Measurements from ENCODE around the gene KIF25. TPM values are rescaled to one million over a fixed set of nuclear protein-coding genes. Genes with fewer than 3 reads are reported as not detected.

KIF25 gene
- total and polyA plus RNA-seq, 3 experiments from 2014 or later, result not detected

GRCh38 chr6:168004023-168004422 lies 6.6 kb downstream of the KIF25 start:
- DNase-seq, result no peak
- H3K9me3 Mint-ChIP-seq, result peaks cover 0 to 8% (median 2%) of the 10 kb centered on the region in 5 donors
- Histone ChIP-seq H3K9me3 (ENCODE audit: low read length) (no peaks in the 10 kb centered on the region), H3K4me1 (ENCODE audit: insufficient read depth, low read length) (no peaks in the 10 kb centered on the region), H3K27me3 (ENCODE audit: insufficient read depth, low read length, poor library complexity, severe bottlenecking) (no peaks in the 10 kb centered on the region), H3K27ac (ENCODE audit: low read depth, low read length) (no peak overlapping the region), H3K36me3 (ENCODE audit: insufficient read depth, low read length) (no peaks in the 10 kb centered on the region), H3K4me3 (ENCODE audit: low read length) (no peak overlapping the region)
- ChIA-PET CTCF (no interaction called here), POLR2A (no interaction called here)
- H3K27me3 Mint-ChIP-seq, result peaks cover 0 to 1% of the 10 kb centered on the region in 2 donors
- H3K4me1 Mint-ChIP-seq, result no peaks in the 10 kb centered on the region
- H3K36me3 Mint-ChIP-seq, result no peaks in the 10 kb centered on the region
- H3K4me3 Mint-ChIP-seq, result no peak overlapping the region
- no peak overlapping the region for H3K27ac Mint-ChIP-seq

GRCh38 chr6:168004945-168005344 lies 7.5 kb downstream of the KIF25 start:
- no peak overlapping the region for H3K27ac Mint-ChIP-seq
- CTCF ChIA-PET, result no interaction called here
- peaks cover 0 to 9% (median 7%) of the 10 kb centered on the region in 5 donors for H3K9me3 Mint-ChIP-seq
- Histone ChIP-seq H3K4me3 (ENCODE audit: low read length) (no peak overlapping the region), H3K27ac (ENCODE audit: low read depth, low read length) (no peak overlapping the region), H3K36me3 (ENCODE audit: insufficient read depth, low read length) (no peaks in the 10 kb centered on the region), H3K9me3 (ENCODE audit: low read length) (no peaks in the 10 kb centered on the region), H3K27me3 (ENCODE audit: insufficient read depth, low read length, poor library complexity, severe bottlenecking) (no peaks in the 10 kb centered on the region), H3K4me1 (ENCODE audit: insufficient read depth, low read length) (no peaks in the 10 kb centered on the region)
- POLR2A ChIA-PET, result no interaction called here
- H3K4me1 Mint-ChIP-seq, result no peaks in the 10 kb centered on the region
- H3K27me3 Mint-ChIP-seq, result peaks cover 0 to 1% of the 10 kb centered on the region in 2 donors
- H3K36me3 Mint-ChIP-seq, result no peaks in the 10 kb centered on the region
- H3K4me3 Mint-ChIP-seq, result no peak overlapping the region
- no peak for DNase-seq

- H3K4me1 ChIP-seq (ENCODE audit: insufficient read depth, low read length), result no peaks in the 10 kb centered on the region
- DNase-seq, result no peak
- no peaks in the 10 kb centered on the region for H3K9me3 ChIP-seq (ENCODE audit: low read length)
- no peaks in the 10 kb centered on the region for H3K27me3 ChIP-seq (ENCODE audit: insufficient read depth, low read length, poor library complexity, severe bottlenecking)
- Mint-ChIP-seq H3K4me3 (no peak overlapping the region), H3K4me1 (no peaks in the 10 kb centered on the region), H3K27ac (peak overlapping the region in 1 of 8 donors; percentile 47), H3K27me3 (peaks cover 0 to 1% of the 10 kb centered on the region in 2 donors), H3K9me3 (peaks cover 5 to 15% (median 8%) of the 10 kb centered on the region in 5 donors), H3K36me3 (no peaks in the 10 kb centered on the region)
- ChIA-PET CTCF (no interaction called here), POLR2A (no interaction called here)
- H3K36me3 ChIP-seq (ENCODE audit: insufficient read depth, low read length), result no peaks in the 10 kb centered on the region
- H3K27ac ChIP-seq (ENCODE audit: low read depth, low read length), result no peak overlapping the region
- no peak overlapping the region for H3K4me3 ChIP-seq (ENCODE audit: low read length)
Observed at GRCh38 chr6:168005796-168006195, 8.3 kb downstream of the KIF25 start.

GRCh38 chr6:168007592-168008338 lies 10.3 kb downstream of the KIF25 start:
- peaks cover 7% of the 10 kb centered on the region for H3K9me3 ChIP-seq (ENCODE audit: low read length)
- H3K27ac ChIP-seq (ENCODE audit: low read depth, low read length), result no peak overlapping the region
- no peaks in the 10 kb centered on the region for H3K27me3 ChIP-seq (ENCODE audit: insufficient read depth, low read length, poor library complexity, severe bottlenecking)
- POLR2A ChIA-PET, result no interaction called here
- CTCF ChIA-PET, result no interaction called here
- no peaks in the 10 kb centered on the region for H3K4me1 ChIP-seq (ENCODE audit: insufficient read depth, low read length)
- Mint-ChIP-seq H3K27me3 (peaks cover 0 to 4% of the 10 kb centered on the region in 2 donors), H3K36me3 (peaks cover 0 to 5% (median 0%) of the 10 kb centered on the region in 3 donors), H3K4me3 (no peak overlapping the region), H3K27ac (no peak overlapping the region), H3K4me1 (no peaks in the 10 kb centered on the region), H3K9me3 (peaks cover 16 to 31% (median 23%) of the 10 kb centered on the region in 5 donors)
- H3K4me3 ChIP-seq (ENCODE audit: low read length), result no peak overlapping the region
- no peaks in the 10 kb centered on the region for H3K36me3 ChIP-seq (ENCODE audit: insufficient read depth, low read length)
- no peak for DNase-seq

- DNase-seq, result no peak
- H3K4me1 Mint-ChIP-seq, result no peaks in the 10 kb centered on the region
- ChIA-PET POLR2A (no interaction called here), CTCF (no interaction called here)
- Histone ChIP-seq H3K27ac (ENCODE audit: low read depth, low read length) (no peak overlapping the region), H3K36me3 (ENCODE audit: insufficient read depth, low read length) (no peaks in the 10 kb centered on the region), H3K27me3 (ENCODE audit: insufficient read depth, low read length, poor library complexity, severe bottlenecking) (no peaks in the 10 kb centered on the region), H3K4me3 (ENCODE audit: low read length) (no peak overlapping the region), H3K9me3 (ENCODE audit: low read length) (peaks cover 7% of the 10 kb centered on the region), H3K4me1 (ENCODE audit: insufficient read depth, low read length) (no peaks in the 10 kb centered on the region)
- H3K36me3 Mint-ChIP-seq, result peaks cover 0 to 5% (median 0%) of the 10 kb centered on the region in 3 donors
- H3K4me3 Mint-ChIP-seq, result no peak overlapping the region
- H3K27ac Mint-ChIP-seq, result no peak overlapping the region
- H3K9me3 Mint-ChIP-seq, result peaks cover 19 to 33% (median 25%) of the 10 kb centered on the region in 5 donors
- H3K27me3 Mint-ChIP-seq, result peaks cover 0 to 4% of the 10 kb centered on the region in 2 donors
Observed at GRCh38 chr6:168009331-168009730, 11.9 kb downstream of the KIF25 start.

- ChIA-PET CTCF (no interaction called here), POLR2A (no interaction called here)
- no peak overlapping the region for H3K4me3 Mint-ChIP-seq
- no peak overlapping the region for H3K4me3 ChIP-seq (ENCODE audit: low read length)
- H3K36me3 ChIP-seq (ENCODE audit: insufficient read depth, low read length), result no peaks in the 10 kb centered on the region
- H3K27ac Mint-ChIP-seq, result no peak overlapping the region
- peaks cover 7% of the 10 kb centered on the region for H3K9me3 ChIP-seq (ENCODE audit: low read length)
- no peak for DNase-seq
- no peaks in the 10 kb centered on the region for H3K27me3 ChIP-seq (ENCODE audit: insufficient read depth, low read length, poor library complexity, severe bottlenecking)
- H3K36me3 Mint-ChIP-seq, result peaks cover 0 to 5% (median 0%) of the 10 kb centered on the region in 3 donors
- no peaks in the 10 kb centered on the region for H3K4me1 Mint-ChIP-seq
- H3K4me1 ChIP-seq (ENCODE audit: insufficient read depth, low read length), result no peaks in the 10 kb centered on the region
- H3K9me3 Mint-ChIP-seq, result peaks cover 25 to 35% (median 31%) of the 10 kb centered on the region in 5 donors
- H3K27me3 Mint-ChIP-seq, result peaks cover 5 to 6% of the 10 kb centered on the region in 2 donors
- no peak overlapping the region for H3K27ac ChIP-seq (ENCODE audit: low read depth, low read length)
Observed at GRCh38 chr6:168011291-168011690, 13.8 kb downstream of the KIF25 start.

GRCh38 chr6:168012431-168013249 lies 15.2 kb downstream of the KIF25 start:
- POLR2A ChIA-PET, result no interaction called here
- no peak overlapping the region for H3K27ac Mint-ChIP-seq
- H3K4me1 Mint-ChIP-seq, result no peaks in the 10 kb centered on the region
- peaks cover 25 to 35% (median 31%) of the 10 kb centered on the region in 5 donors for H3K9me3 Mint-ChIP-seq
- H3K36me3 Mint-ChIP-seq, result peaks cover 0 to 5% (median 0%) of the 10 kb centered on the region in 3 donors
- Histone ChIP-seq H3K36me3 (ENCODE audit: insufficient read depth, low read length) (no peaks in the 10 kb centered on the region), H3K9me3 (ENCODE audit: low read length) (peaks cover 7% of the 10 kb centered on the region), H3K4me1 (ENCODE audit: insufficient read depth, low read length) (no peaks in the 10 kb centered on the region), H3K27me3 (ENCODE audit: insufficient read depth, low read length, poor library complexity, severe bottlenecking) (no peaks in the 10 kb centered on the region), H3K27ac (ENCODE audit: low read depth, low read length) (no peak overlapping the region), H3K4me3 (ENCODE audit: low read length) (no peak overlapping the region)
- H3K4me3 Mint-ChIP-seq, result no peak overlapping the region
- H3K27me3 Mint-ChIP-seq, result peaks cover 6 to 9% of the 10 kb centered on the region in 2 donors
- CTCF ChIA-PET, result no interaction called here
- no peak for DNase-seq

- H3K36me3 ChIP-seq (ENCODE audit: insufficient read depth, low read length), result no peaks in the 10 kb centered on the region
- H3K27ac ChIP-seq (ENCODE audit: low read depth, low read length), result no peak overlapping the region
- H3K4me3 ChIP-seq (ENCODE audit: low read length), result no peak overlapping the region
- Mint-ChIP-seq H3K27ac (no peak overlapping the region), H3K9me3 (peaks cover 25 to 35% (median 29%) of the 10 kb centered on the region in 5 donors), H3K4me1 (no peaks in the 10 kb centered on the region), H3K36me3 (peaks cover 0 to 5% (median 0%) of the 10 kb centered on the region in 3 donors), H3K27me3 (peaks cover 6 to 9% of the 10 kb centered on the region in 2 donors), H3K4me3 (no peak overlapping the region)
- ChIA-PET CTCF (no interaction called here), POLR2A (no interaction called here)
- peaks cover 7% of the 10 kb centered on the region for H3K9me3 ChIP-seq (ENCODE audit: low read length)
- no peak for DNase-seq
- H3K4me1 ChIP-seq (ENCODE audit: insufficient read depth, low read length), result no peaks in the 10 kb centered on the region
- H3K27me3 ChIP-seq (ENCODE audit: insufficient read depth, low read length, poor library complexity, severe bottlenecking), result no peaks in the 10 kb centered on the region
Observed at GRCh38 chr6:168013250-168013915, 15.9 kb downstream of the KIF25 start.
